HCT116 (cell line): ENCODE measurements around the gene UTP15. TPM values are rescaled to one million over a fixed set of nuclear protein-coding genes. Genes with fewer than 3 reads are reported as not detected.

ENCODE experiments used
- ATAC-seq: fragments of 200-7000 bp; cut with Tn5 transposase; 2 replicates; pipeline ENCODE4 v1.9.1; 2020; ENCODE audit warnings: mild to moderate bottlenecking, moderate library complexity
- BruUV-seq: library from RNA; stranded (reverse); fragments of 400-500 nt; replicated peaks from 2 replicates; lab custom pipeline; 2021; lab: Mats Ljungman, UMichigan
- CTCF ChIA-PET: fragments of 300-600 bp; sonication (Branson Sonifier 250); formaldehyde crosslinking; loops from one replicate; lab custom pipeline; 2021; ENCODE audit warnings: antibody characterized with exemption; lab: Charles Lee
- POLR2A ChIA-PET: fragments of 300-600, 350-600 bp; sonication (Branson Sonifier 250); formaldehyde crosslinking; loops from one replicate; lab custom pipeline; 2021; ENCODE audit warnings: antibody characterized with exemption; lab: Charles Lee
- RAD21 ChIA-PET, 2 experiments: fragments of 300-600 bp; sonication (Branson Sonifier 250); formaldehyde crosslinking; loops; one replicate each; lab custom pipeline; 2023; ENCODE audit warnings: low total read pairs in 2 of 2; ENCODE audit not compliant: uncharacterized antibody in 2 of 2, unreplicated experiment in 2 of 2, low non-redundant PET in 1 of 2; lab: Charles Lee
- DNase-seq: peaks from one replicate; pipeline ENCODE4 v3.0.0-alpha.2; 2010; ENCODE audit warnings: low read depth, low spot score
- H2AFZ ChIP-seq: fragments of 200-600 bp; shearing (Covaris generic), sonication (generic); 2 replicates; pipeline ENCODE4 v1.6.1; 2017; ENCODE audit warnings: low read depth, mixed run types, mixed read lengths, antibody characterized with exemption, low read length; ENCODE audit not compliant: poor library complexity, severe bottlenecking
- H3K27ac ChIP-seq: 2 replicates; pipeline ENCODE4 v1.5.1; 2012; ENCODE audit warnings: low read depth, low read length
- H3K27me3 ChIP-seq: fragments of 200-600 bp; sonication (generic); 2 replicates; pipeline ENCODE4 v1.6.1; 2016; ENCODE audit warnings: mixed run types, low read length, mixed read lengths; ENCODE audit not compliant: insufficient read depth
- H3K36me3 ChIP-seq, 2 experiments: fragments of 200-500 bp in 1 of 2; fragments of 200-600 bp in 1 of 2; sonication (Bioruptor generic) in 1 of 2; sonication (generic) in 1 of 2; 2 replicates each; pipeline versions ENCODE4 v1.5.1 to v1.6.1; 2014 to 2016; ENCODE audit warnings: low read length in 2 of 2, inconsistent platforms in 1 of 2, mixed read lengths in 1 of 2, mixed run types in 1 of 2; ENCODE audit not compliant: insufficient read depth in 2 of 2, control insufficient read depth in 1 of 2
- H3K4me1 ChIP-seq, 2 experiments: fragments of 200-600 bp in 1 of 2; sonication (generic) in 1 of 2; 2 replicates each; pipeline versions ENCODE4 v1.5.1 to v1.6.1; 2012 to 2017; ENCODE audit warnings: low read length in 2 of 2, inconsistent platforms in 1 of 2, mild to moderate bottlenecking in 1 of 2, mixed read lengths in 1 of 2, mixed run types in 1 of 2, moderate library complexity in 1 of 2; ENCODE audit not compliant: insufficient read depth in 2 of 2, control insufficient read depth in 1 of 2
- H3K4me2 ChIP-seq: fragments of 200-600 bp; sonication (generic); 2 replicates; pipeline ENCODE4 v1.6.1; 2017; ENCODE audit warnings: mixed run types, low read length, mixed read lengths
- H3K4me3 ChIP-seq, 2 experiments: fragments of 200-600 bp in 1 of 2; sonication (generic) in 1 of 2; replicated peaks in 1 of 2; 2 replicates each; pipeline ENCODE4 v1.5.1; 2011 to 2016; ENCODE audit warnings: low read length in 2 of 2, control low read depth in 1 of 2, low read depth in 1 of 2, mild to moderate bottlenecking in 1 of 2, mixed read lengths in 1 of 2, mixed run types in 1 of 2
- H3K79me2 ChIP-seq: fragments of 200-600 bp; sonication (generic); 2 replicates; pipeline ENCODE4 v1.6.1; 2017; ENCODE audit warnings: mild to moderate bottlenecking, mixed run types, low read length, moderate library complexity, mixed read lengths; ENCODE audit not compliant: insufficient read depth
- H3K9ac ChIP-seq: fragments of 200-600 bp; sonication (generic); 2 replicates; pipeline ENCODE4 v1.6.1; 2016; ENCODE audit warnings: low read length, mixed read lengths
- H3K9me2 ChIP-seq: fragments of 200-600 bp; sonication (generic), shearing (Covaris generic); 2 replicates; pipeline ENCODE4 v1.6.1; 2017; ENCODE audit warnings: mixed run types, mild to moderate bottlenecking, moderate library complexity; ENCODE audit not compliant: insufficient read depth
- H3K9me3 ChIP-seq, 2 experiments: fragments of 200-500 bp in 1 of 2; fragments of 200-600 bp in 1 of 2; sonication (Bioruptor generic) in 1 of 2; sonication (generic) in 1 of 2; 2 replicates each; pipeline ENCODE4 v1.6.1; 2014 to 2017; ENCODE audit warnings: low read length in 2 of 2, mixed read lengths in 2 of 2, inconsistent platforms in 1 of 2, low read depth in 1 of 2, mild to moderate bottlenecking in 1 of 2, mixed run types in 1 of 2, moderate library complexity in 1 of 2; ENCODE audit not compliant: control insufficient read depth in 1 of 2, insufficient read depth in 1 of 2
- H4K20me1 ChIP-seq: fragments of 200-600 bp; sonication (generic), shearing (Covaris generic); 2 replicates; pipeline ENCODE4 v1.6.1; 2017; ENCODE audit warnings: mixed run types, mild to moderate bottlenecking, moderate library complexity; ENCODE audit not compliant: insufficient read depth
- ATF3 ChIP-seq: IDR thresholded peaks from 2 replicates; pipeline ENCODE4 v1.6.1; 2012
- CBX3 ChIP-seq: IDR thresholded peaks from 2 replicates; pipeline ENCODE4 v1.6.1; 2012; ENCODE audit warnings: low read depth
- CEBPB ChIP-seq: IDR thresholded peaks from 2 replicates; pipeline ENCODE4 v1.6.1; 2012; ENCODE audit warnings: low read depth
- CTCF ChIP-seq, 3 experiments: fragments of 200-600 bp in 1 of 3; sonication (generic) in 1 of 3; IDR thresholded peaks in 2 of 3; conservative IDR thresholded peaks in 1 of 3; 2 replicates each; pipeline ENCODE4 v1.5.1; 2012 to 2017; ENCODE audit warnings: low read depth in 2 of 3, low read length in 2 of 3, antibody characterized with exemption in 1 of 3, borderline replicate concordance in 1 of 3, control low read depth in 1 of 3, mild to moderate bottlenecking in 1 of 3, mixed read lengths in 1 of 3, mixed run types in 1 of 3, moderate library complexity in 1 of 3; ENCODE audit not compliant: insufficient read depth in 1 of 3
- EGR1 ChIP-seq: IDR thresholded peaks from 2 replicates; pipeline ENCODE4 v1.6.1; 2012; ENCODE audit warnings: low read depth
- EZH2phosphoT487 ChIP-seq: fragments of 200-600 bp; IDR thresholded peaks from 2 replicates; pipeline ENCODE4 v1.6.1; 2018; ENCODE audit warnings: antibody characterized with exemption, borderline replicate concordance
- POLR2AphosphoS5 ChIP-seq: IDR thresholded peaks from 2 replicates; pipeline ENCODE4 v1.6.1; 2011; ENCODE audit warnings: mild to moderate bottlenecking, low read depth, low read length, moderate library complexity
- RAD21 ChIP-seq: IDR thresholded peaks from 2 replicates; pipeline ENCODE4 v1.6.1; 2012; ENCODE audit warnings: low read depth, mild to moderate bottlenecking
- SIN3A ChIP-seq: IDR thresholded peaks from 2 replicates; pipeline ENCODE4 v1.6.1; 2012; ENCODE audit warnings: low read depth
- SP1 ChIP-seq: IDR thresholded peaks from 2 replicates; pipeline ENCODE4 v1.6.1; 2012; ENCODE audit warnings: low read depth
- SRF ChIP-seq: IDR thresholded peaks from 2 replicates; pipeline ENCODE4 v1.6.1; 2012; ENCODE audit warnings: low read depth
- TCF7L2 ChIP-seq: IDR thresholded peaks from 2 replicates; pipeline ENCODE4 v1.7.0; 2011; ENCODE audit warnings: borderline replicate concordance, inconsistent platforms; ENCODE audit not compliant: insufficient read depth, insufficient read length; ENCODE audit errors: extremely low read depth
- ZBTB33 ChIP-seq: IDR thresholded peaks from 2 replicates; pipeline ENCODE4 v1.6.1; 2011; ENCODE audit warnings: mild to moderate bottlenecking, low read length, moderate library complexity; ENCODE audit not compliant: insufficient replicate concordance; ENCODE audit errors: extremely low read depth
- ZFX ChIP-seq: fragments of 450-650 bp; IDR thresholded peaks from 2 replicates; pipeline ENCODE4 v1.6.1; 2017
- ZNF274 ChIP-seq: fragments of 200-500 bp; sonication (Bioruptor generic); IDR thresholded peaks from 2 replicates; pipeline ENCODE4 v1.6.1; 2014; ENCODE audit warnings: mild to moderate bottlenecking, low read depth, low read length, inconsistent platforms
- intact Hi-C: fragments of 100-400 bp; cut with micrococcal nuclease; formaldehyde crosslinking; loops from 2 replicates; pipeline ENCODE4 v1.10.0; 2022
- total RNA-seq: library from RNA; stranded (reverse); gene quantifications from one replicate; pipeline ENCODE4 v1.2.1, GENCODE V29; 2021; ENCODE audit not compliant: unreplicated experiment

The UTP15 gene
- total RNA-seq, 1 experiment from 2014 or later = 39.3 TPM

- intact Hi-C loops = no loop called here
- Histone ChIP-seq H3K36me3 (no peaks in the 10 kb centered on the region), H3K4me3 (no peak overlapping the region), H3K9ac (no peak overlapping the region), H3K9me2 (no peaks in the 10 kb centered on the region), H3K27ac (no peak overlapping the region), H4K20me1 (no peaks in the 10 kb centered on the region), H3K4me2 (no peak overlapping the region), H2AFZ (no peak overlapping the region), H3K9me3 (no peaks in the 10 kb centered on the region), H3K79me2 (no peaks in the 10 kb centered on the region), H3K27me3 (no peaks in the 10 kb centered on the region), H3K4me1 (peaks cover 6 to 23% of the 10 kb centered on the region in 2 experiments; a peak in 3 of 4 replicates)
- no peak for TF ChIP-seq ZNF274
- no peak for TF ChIP-seq CBX3
- TF ChIP-seq SP1 = no peak
- no peak for TF ChIP-seq CEBPB
- no peak for TF ChIP-seq CTCF (IDR thresholded peaks at IDR 0.05 in 2 of 3, conservative IDR thresholded peaks at IDR 0.05 in 1 of 3; ENCODE audit: borderline replicate concordance in 1 of 3, insufficient read depth in 1 of 3, low read depth in 2 of 3, low read length in 2 of 3)
- no peak for TF ChIP-seq ATF3
- TF ChIP-seq RAD21 = no peak
- no peak for TF ChIP-seq EZH2phosphoT487
- TF ChIP-seq ZBTB33 = no peak
- no peak for TF ChIP-seq SRF
- no peak for TF ChIP-seq EGR1
- no peak for TF ChIP-seq TCF7L2
- no peak for TF ChIP-seq ZFX
- no peak for TF ChIP-seq POLR2AphosphoS5
- TF ChIP-seq SIN3A = no peak
- DNase-seq (no peak), ATAC-seq (no peak)
- BruUV-seq = no TSS peak
- POLR2A ChIA-PET = no interaction called here
- CTCF ChIA-PET = no interaction called here
- RAD21 ChIA-PET = no interaction called here
Measured at GRCh38 chr5:73629456-73629855, 63.9 kb downstream of the UTP15 start.
